Nephron progenitor cell (in vitro differentiated cells): ENCODE results near the gene OR2T35.
"Not testable (repeated sequence)": the region's sequence is repeated elsewhere in the genome, so short reads cannot be mapped to it uniquely, and the experiment has no call there.

ENCODE experiments used
- DNase-seq: peaks from one replicate; pipeline ENCODE4 v3.0.0; 2021
- H3K27ac Mint-ChIP-seq: 2 replicates; pipeline ENCODE4 v1.8.0; 2021; ENCODE audit warnings: mild to moderate bottlenecking, moderate library complexity, mixed read lengths
- H3K27me3 Mint-ChIP-seq: 2 replicates; pipeline ENCODE4 v1.8.0; 2021; ENCODE audit warnings: mild to moderate bottlenecking, low read depth, mixed read lengths; ENCODE audit not compliant: poor library complexity
- H3K36me3 Mint-ChIP-seq: 2 replicates; pipeline ENCODE4 v1.8.0; 2021; ENCODE audit warnings: low read depth, mixed read lengths
- H3K4me1 Mint-ChIP-seq: 2 replicates; pipeline ENCODE4 v1.8.0; 2021; ENCODE audit warnings: mixed read lengths
- H3K4me3 Mint-ChIP-seq: 2 replicates; pipeline ENCODE4 v1.8.0; 2021; ENCODE audit warnings: mild to moderate bottlenecking, moderate library complexity, mixed read lengths
- H3K9me3 Mint-ChIP-seq: 2 replicates; pipeline ENCODE4 v1.8.0; 2021; ENCODE audit warnings: mild to moderate bottlenecking, moderate library complexity, mixed read lengths
- CTCF ChIP-seq: fragments of 200-600 bp; sonication (generic); IDR thresholded peaks from 2 replicates; pipeline ENCODE4 v1.5.0; 2021; ENCODE audit warnings: antibody characterized with exemption

The OR2T35 gene

GRCh38 chr1:248645178-248645577 lies at the start of gene OR2T35:
TSS of gene OR2T35 (minus strand) at chr1:248645278. CDS start at chr1:248639258, 6,020 bp downstream.
- H3K36me3 Mint-ChIP-seq, H3K27me3 Mint-ChIP-seq, H3K4me3 Mint-ChIP-seq, H3K27ac Mint-ChIP-seq, H3K4me1 Mint-ChIP-seq, DNase-seq: not testable (repeated sequence)
- peaks cover 15% of the 10 kb centered on the region for H3K9me3 Mint-ChIP-seq

- no peak overlapping the region for H3K4me3 Mint-ChIP-seq
- no peak for DNase-seq
- no peak overlapping the region for H3K27ac Mint-ChIP-seq
- no peaks in the 10 kb centered on the region for H3K4me1 Mint-ChIP-seq
- peaks cover 2% of the 10 kb centered on the region for H3K27me3 Mint-ChIP-seq
- no peak for TF ChIP-seq CTCF
- H3K9me3 Mint-ChIP-seq: peaks cover 91% of the 10 kb centered on the region
- H3K36me3 Mint-ChIP-seq: no peaks in the 10 kb centered on the region
Measured at GRCh38 chr1:248691567-248692155, 46.6 kb upstream of the OR2T35 start.

GRCh38 chr1:248688527-248689298 lies 43.6 kb upstream of the OR2T35 start:
- TF ChIP-seq CTCF: no peak
- Mint-ChIP-seq H3K4me3 (no peak overlapping the region), H3K36me3 (no peaks in the 10 kb centered on the region), H3K27me3 (no peaks in the 10 kb centered on the region), H3K9me3 (peaks cover 84% of the 10 kb centered on the region), H3K27ac (no peak overlapping the region), H3K4me1 (no peaks in the 10 kb centered on the region)
- no peak for DNase-seq

GRCh38 chr1:248686815-248687214 lies 41.7 kb upstream of the OR2T35 start:
- Mint-ChIP-seq H3K36me3 (no peaks in the 10 kb centered on the region), H3K27me3 (no peaks in the 10 kb centered on the region), H3K27ac (no peak overlapping the region), H3K9me3 (peaks cover 80% of the 10 kb centered on the region), H3K4me3 (no peak overlapping the region), H3K4me1 (no peaks in the 10 kb centered on the region)
- no peak for TF ChIP-seq CTCF
- DNase-seq: no peak

GRCh38 chr1:248681651-248682050 lies 36.6 kb upstream of the OR2T35 start:
- H3K4me3 Mint-ChIP-seq: no peak overlapping the region
- no peaks in the 10 kb centered on the region for H3K36me3 Mint-ChIP-seq
- no peak for TF ChIP-seq CTCF
- H3K4me1 Mint-ChIP-seq: no peaks in the 10 kb centered on the region
- H3K9me3 Mint-ChIP-seq: peaks cover 64% of the 10 kb centered on the region
- H3K27me3 Mint-ChIP-seq: peaks cover 4% of the 10 kb centered on the region
- H3K27ac Mint-ChIP-seq: no peak overlapping the region
- no peak for DNase-seq

- H3K4me3 Mint-ChIP-seq: no peak overlapping the region
- no peak for DNase-seq
Measured at GRCh38 chr1:248670003-248670402, 24.9 kb upstream of the OR2T35 start.

GRCh38 chr1:248663453-248664328 lies 18.6 kb upstream of the OR2T35 start:
- not testable (repeated sequence) for H3K4me1 Mint-ChIP-seq, H3K27me3 Mint-ChIP-seq, DNase-seq, H3K4me3 Mint-ChIP-seq, H3K36me3 Mint-ChIP-seq, H3K27ac Mint-ChIP-seq
- H3K9me3 Mint-ChIP-seq: peaks cover 75% of the 10 kb centered on the region

More at GRCh38 chr1:248670003-248670402, 24.9 kb upstream of the OR2T35 start:
- Mint-ChIP-seq H3K27ac (no peak overlapping the region), H3K27me3 (no peaks in the 10 kb centered on the region), H3K4me1 (no peaks in the 10 kb centered on the region), H3K9me3 (peaks cover 54% of the 10 kb centered on the region), H3K36me3 (no peaks in the 10 kb centered on the region)
- TF ChIP-seq CTCF: no peak

GRCh38 chr1:248656797-248657196 lies 11.7 kb upstream of the OR2T35 start:
- H3K27me3 Mint-ChIP-seq, H3K4me3 Mint-ChIP-seq, DNase-seq, H3K36me3 Mint-ChIP-seq, H3K4me1 Mint-ChIP-seq, H3K27ac Mint-ChIP-seq: not testable (repeated sequence)
- peaks cover 47% of the 10 kb centered on the region for H3K9me3 Mint-ChIP-seq

- not testable (repeated sequence) for H3K36me3 Mint-ChIP-seq, H3K27ac Mint-ChIP-seq, H3K4me3 Mint-ChIP-seq, H3K4me1 Mint-ChIP-seq, DNase-seq, H3K27me3 Mint-ChIP-seq
- H3K9me3 Mint-ChIP-seq: peaks cover 33% of the 10 kb centered on the region
Measured at GRCh38 chr1:248655354-248655753, 10.3 kb upstream of the OR2T35 start, which contains the start of gene OR2T27. TSS of gene OR2T27 (minus strand) at chr1:248655528. CDS start at chr1:248650884, 4,644 bp downstream.
